Mesenchymal stem cell (in vitro differentiated cells and primary cell): Measurements from ENCODE around the gene FIGN.

Experiments used
- DNase-seq: peaks from one replicate; pipeline ENCODE4 v3.0.0-alpha.2; 2013
- H2AFZ ChIP-seq: one replicate; pipeline ENCODE4 v1.6.1; 2013; ENCODE audit warnings: low read depth, mild to moderate bottlenecking, control low read depth, inconsistent platforms, low read length, moderate library complexity
- H2AK5ac ChIP-seq: 2 replicates; pipeline ENCODE4 v1.6.1; 2013; ENCODE audit warnings: low read length, moderate library complexity, mild to moderate bottlenecking, inconsistent platforms; ENCODE audit not compliant: severe bottlenecking
- H2BK120ac ChIP-seq: one replicate; pipeline ENCODE4 v1.6.1; 2013; ENCODE audit warnings: low read depth, mild to moderate bottlenecking, inconsistent platforms, low read length, moderate library complexity
- H2BK12ac ChIP-seq, 2 experiments: one replicate each; pipeline ENCODE4 v1.6.1; 2013; ENCODE audit warnings: inconsistent platforms in 2 of 2, low read length in 2 of 2, mild to moderate bottlenecking in 2 of 2, moderate library complexity in 2 of 2, control low read depth in 1 of 2
- H2BK15ac ChIP-seq: one replicate; pipeline ENCODE4 v1.6.1; 2013; ENCODE audit warnings: mild to moderate bottlenecking, low read depth, inconsistent platforms; ENCODE audit not compliant: poor library complexity, severe bottlenecking
- H2BK5ac ChIP-seq: 2 replicates; pipeline ENCODE4 v1.6.1; 2013; ENCODE audit warnings: low read depth, mild to moderate bottlenecking, low read length, control low read depth, inconsistent platforms; ENCODE audit not compliant: poor library complexity, severe bottlenecking
- H3K14ac ChIP-seq, 2 experiments: one replicate each; pipeline ENCODE4 v1.6.1; 2013; ENCODE audit warnings: inconsistent platforms in 2 of 2, low read length in 2 of 2, control low read depth in 1 of 2, mild to moderate bottlenecking in 1 of 2, moderate library complexity in 1 of 2
- H3K18ac ChIP-seq, 2 experiments: one replicate each; pipeline ENCODE4 v1.6.1; 2013; ENCODE audit warnings: inconsistent platforms in 2 of 2, low read length in 2 of 2, control low read depth in 1 of 2, low read depth in 1 of 2, mild to moderate bottlenecking in 1 of 2
- H3K23ac ChIP-seq, 2 experiments: one replicate each; pipeline ENCODE4 v1.6.1; 2013; ENCODE audit warnings: inconsistent platforms in 2 of 2, low read length in 2 of 2, mild to moderate bottlenecking in 2 of 2, moderate library complexity in 2 of 2, control low read depth in 1 of 2
- H3K27ac ChIP-seq: 2 replicates; pipeline ENCODE4 v1.5.1; 2013; ENCODE audit warnings: mild to moderate bottlenecking, moderate library complexity, low read length, control low read depth, inconsistent platforms; ENCODE audit not compliant: poor library complexity, severe bottlenecking
- H3K27me3 ChIP-seq, 2 experiments: 2 replicates each; pipeline versions ENCODE4 v1.6.1 to v1.7.0; 2013; ENCODE audit warnings: low read length in 2 of 2, mild to moderate bottlenecking in 2 of 2, moderate library complexity in 2 of 2, control low read depth in 1 of 2, inconsistent platforms in 1 of 2; ENCODE audit not compliant: control insufficient read depth in 1 of 2, insufficient read depth in 1 of 2
- H3K36me3 ChIP-seq, 2 experiments: 2 replicates each; pipeline versions ENCODE4 v1.6.1 to v1.7.0; 2013; ENCODE audit warnings: low read length in 2 of 2, control low read depth in 1 of 2, inconsistent platforms in 1 of 2, low read depth in 1 of 2, mild to moderate bottlenecking in 1 of 2; ENCODE audit not compliant: insufficient read depth in 2 of 2, control insufficient read depth in 1 of 2
- H3K4ac ChIP-seq, 2 experiments: one replicate each; pipeline ENCODE4 v1.6.1; 2013; ENCODE audit warnings: inconsistent platforms in 2 of 2, low read length in 2 of 2, mild to moderate bottlenecking in 2 of 2, moderate library complexity in 2 of 2, control low read depth in 1 of 2, low read depth in 1 of 2
- H3K4me1 ChIP-seq: 2 replicates; pipeline ENCODE4 v1.6.1; 2013; ENCODE audit warnings: low read depth, low read length, control low read depth; ENCODE audit not compliant: control insufficient read depth, insufficient read depth
- H3K4me2 ChIP-seq: 2 replicates; pipeline ENCODE4 v1.6.1; 2013; ENCODE audit warnings: low read length, mild to moderate bottlenecking, inconsistent platforms; ENCODE audit not compliant: poor library complexity, severe bottlenecking
- H3K4me3 ChIP-seq, 2 experiments: 2 replicates each; pipeline versions ENCODE4 v1.5.1 to v1.7.0; 2013; ENCODE audit warnings: low read length in 2 of 2, mild to moderate bottlenecking in 2 of 2, control low read depth in 1 of 2, low read depth in 1 of 2; ENCODE audit not compliant: insufficient read depth in 1 of 2
- H3K79me1 ChIP-seq: replicated peaks from 2 replicates; pipeline ENCODE4 v1.6.1; 2013; ENCODE audit warnings: mild to moderate bottlenecking, control low read depth, low read length, inconsistent platforms; ENCODE audit not compliant: poor library complexity, severe bottlenecking
- H3K9ac ChIP-seq: 2 replicates; pipeline ENCODE4 v1.7.0; 2013; ENCODE audit warnings: mild to moderate bottlenecking, low read length, moderate library complexity
- H3K9me3 ChIP-seq: 2 replicates; pipeline ENCODE4 v1.7.0; 2013; ENCODE audit warnings: mild to moderate bottlenecking, low read length; ENCODE audit not compliant: control insufficient read depth
- H4K8ac ChIP-seq: one replicate; pipeline ENCODE4 v1.6.1; 2013; ENCODE audit warnings: inconsistent platforms, mild to moderate bottlenecking, low read length, moderate library complexity
- H4K91ac ChIP-seq: one replicate; pipeline ENCODE4 v1.6.1; 2013; ENCODE audit warnings: mild to moderate bottlenecking, low read length, inconsistent platforms
- WGBS: methylation state at CpG from one replicate; pipeline ENCODE4 v1.1.7; 2013; ENCODE audit warnings: mixed read lengths; 5-methylcytosine and 5-hydroxymethylcytosine counted together

The FIGN gene

GRCh38 chr2:163734881-163735684, 725 bp downstream of the FIGN start:
- H3K4me1 ChIP-seq = peaks cover 1% of the 10 kb centered on the region
- H3K14ac ChIP-seq = no peak overlapping the region
- no peaks in the 10 kb centered on the region for H3K27me3 ChIP-seq
- H3K4ac ChIP-seq = peak overlapping the region in 1 of 2 experiments; percentile 7
- no peak overlapping the region for H2AK5ac ChIP-seq
- peak overlapping the region; percentile 91 for H3K9ac ChIP-seq
- WGBS = 0% methylated on average over 4 of the region's 16 CpGs
- no peak overlapping the region for H2AFZ ChIP-seq
- H3K36me3 ChIP-seq = no peaks in the 10 kb centered on the region
- no peak overlapping the region for H2BK12ac ChIP-seq
- peak overlapping the region; percentile 36 for H3K4me2 ChIP-seq
- H3K79me1 ChIP-seq = peaks cover 3% of the 10 kb centered on the region
- peak overlapping the region; percentile 3 for H2BK5ac ChIP-seq
- H3K9me3 ChIP-seq = no peaks in the 10 kb centered on the region
- no peak overlapping the region for H2BK15ac ChIP-seq
- H3K18ac ChIP-seq = peak overlapping the region in 1 of 2 experiments; percentile 28
- DNase-seq = peak; percentile 61
- H3K27ac ChIP-seq = peak overlapping the region; percentile 97
- no peak overlapping the region for H4K8ac ChIP-seq
- H2BK120ac ChIP-seq = no peak overlapping the region
- no peak overlapping the region for H4K91ac ChIP-seq
- peak overlapping the region; percentile 27 to 86 for H3K4me3 ChIP-seq
- no peak overlapping the region for H3K23ac ChIP-seq

GRCh38 chr2:163734401-163734800, 1.4 kb downstream of the FIGN start:
- peak; percentile 34 for DNase-seq
- peak overlapping the region; percentile 91 for H3K9ac ChIP-seq
- peak overlapping the region in 1 of 2 experiments; percentile 86 for H3K4me3 ChIP-seq
- H3K4me2 ChIP-seq = peak overlapping the region; percentile 47
- H4K91ac ChIP-seq = no peak overlapping the region
- peaks cover 3% of the 10 kb centered on the region for H3K79me1 ChIP-seq
- no peak overlapping the region for H4K8ac ChIP-seq
- H3K14ac ChIP-seq = no peak overlapping the region
- H2AFZ ChIP-seq = no peak overlapping the region
- H3K36me3 ChIP-seq = no peaks in the 10 kb centered on the region
- H2AK5ac ChIP-seq = no peak overlapping the region
- H3K27ac ChIP-seq = no peak overlapping the region
- H3K4me1 ChIP-seq = peaks cover 1% of the 10 kb centered on the region
- no peak overlapping the region for H3K18ac ChIP-seq
- no peak overlapping the region for H2BK15ac ChIP-seq
- WGBS = no CpG with 5 or more reads among the region's 2 CpGs
- no peak overlapping the region for H2BK120ac ChIP-seq
- no peak overlapping the region for H2BK12ac ChIP-seq
- H2BK5ac ChIP-seq = no peak overlapping the region
- no peaks in the 10 kb centered on the region for H3K9me3 ChIP-seq
- H3K23ac ChIP-seq = no peak overlapping the region
- H3K27me3 ChIP-seq = no peaks in the 10 kb centered on the region
- H3K4ac ChIP-seq = no peak overlapping the region

GRCh38 chr2:163733956-163734355, 1.9 kb downstream of the FIGN start:
- Histone ChIP-seq H3K27me3 (no peaks in the 10 kb centered on the region), H3K4me2 (peak overlapping the region; percentile 47), H3K14ac (no peak overlapping the region), H3K23ac (no peak overlapping the region), H4K91ac (no peak overlapping the region), H3K4me3 (peak overlapping the region in 1 of 2 experiments; percentile 86), H2AK5ac (no peak overlapping the region), H3K4ac (no peak overlapping the region), H2BK5ac (no peak overlapping the region), H3K4me1 (peaks cover 1% of the 10 kb centered on the region), H3K9ac (peak overlapping the region; percentile 91), H3K36me3 (no peaks in the 10 kb centered on the region), H2BK12ac (no peak overlapping the region), H2AFZ (no peak overlapping the region), H3K79me1 (peaks cover 3% of the 10 kb centered on the region), H2BK120ac (no peak overlapping the region), H4K8ac (no peak overlapping the region), H3K27ac (no peak overlapping the region), H3K18ac (no peak overlapping the region), H2BK15ac (no peak overlapping the region), H3K9me3 (no peaks in the 10 kb centered on the region)
- whole genome bisulfite sequencing = 17% methylated on average over 1 of the region's 5 CpGs
- DNase-seq = no peak

DNA sequence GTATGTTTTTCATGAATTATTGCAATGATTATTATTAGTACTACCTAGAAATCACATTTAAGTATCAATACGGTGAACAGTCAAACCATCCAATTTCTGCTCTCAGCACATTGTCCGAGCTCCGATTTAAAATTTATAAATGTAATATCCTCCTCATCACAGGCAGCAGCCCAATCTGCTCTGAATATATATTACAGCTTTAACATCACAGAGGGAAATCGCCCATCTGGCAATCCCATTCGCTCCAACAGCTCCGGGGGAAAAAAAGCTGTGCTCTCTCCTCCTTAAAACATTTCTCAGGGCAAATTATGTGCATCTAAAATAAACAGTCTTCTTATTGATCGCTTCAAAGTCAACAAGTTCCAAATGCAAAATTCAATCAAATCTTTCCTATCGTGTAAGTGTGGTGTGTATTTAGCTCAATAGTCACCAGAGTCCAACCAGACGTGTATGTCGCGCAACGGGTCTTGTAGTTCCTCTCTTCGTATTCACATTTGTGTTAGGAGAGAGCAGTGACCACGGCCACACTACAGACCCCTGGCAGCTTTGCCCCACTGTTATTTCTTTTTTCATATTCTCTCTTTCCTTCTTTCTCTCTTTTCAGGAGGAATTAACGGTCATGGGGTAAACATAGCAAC, 2.4 kb downstream of the FIGN start:
- peak; percentile 53 for DNase-seq
- Histone ChIP-seq H2AFZ (no peak overlapping the region), H3K27ac (peak overlapping the region; percentile 45), H3K9me3 (no peaks in the 10 kb centered on the region), H3K4me1 (peaks cover 1% of the 10 kb centered on the region), H3K23ac (no peak overlapping the region), H4K91ac (peak overlapping the region; percentile 39), H3K4me2 (peak overlapping the region; percentile 86), H3K79me1 (peaks cover 3% of the 10 kb centered on the region), H2BK5ac (no peak overlapping the region), H3K27me3 (no peaks in the 10 kb centered on the region), H2BK12ac (no peak overlapping the region), H2BK15ac (no peak overlapping the region), H3K4ac (no peak overlapping the region), H3K4me3 (peak overlapping the region; percentile 14 to 86), H2BK120ac (no peak overlapping the region), H2AK5ac (no peak overlapping the region), H3K36me3 (no peaks in the 10 kb centered on the region), H4K8ac (no peak overlapping the region), H3K18ac (peak overlapping the region in 1 of 2 experiments; percentile 78), H3K9ac (peak overlapping the region; percentile 91), H3K14ac (no peak overlapping the region)
- 63% methylated on average over 12 of the region's 15 CpGs for WGBS
